Heart left ventricle (tissue), 13 donors: ENCODE data around the gene PRDM15.

Experiments
- POLR2A ChIP-seq, 2 donors: fragments of 450-650 bp; IDR thresholded peaks; one replicate each; pipeline ENCODE4 v1.6.1; 2017; ENCODE audit warnings: antibody characterized with exemption in 2 of 2, mild to moderate bottlenecking in 2 of 2, moderate library complexity in 2 of 2
- TF ChIP-seq, protein P1 (sequence below), 12 donors: fragments of 200-600 bp; sonication (generic) in 4 of 12; IDR thresholded peaks; one replicate each; pipeline versions ENCODE4 v1.5.0 to v1.8.0; 2018 to 2022; ENCODE audit warnings: antibody characterized with exemption in 12 of 12, mild to moderate bottlenecking in 5 of 12
- donor health status: ischemic (EF 13 %, LVEDD 7.1; RV severe dilation, severe dysfunction).
- donor health status: DM: no; HTN: yes; CAD: no.
- donor health status: DM: no; HTN: no; CAD: no.
- donor health status: ischemic (EF 25% LVEDD 6.9; RV normal size, moderate dysfunction).
- donor health status: ischemic (EF 25% LVEDD 5.7; RV mildly dilated, moderate dysfunction).
- donor health status: ischemic (EF 35%, LVEDD 5.7; RV mildly dilated, moderate dysfunction).
- donor health status: nonischemic (EF 11% LVEDD 7.7; RV severe dilation, severe dysfunction).
- donor health status: DM: yes; HTN: yes; CAD: no.
- donor health status: PGD.
- donor health status: ischemic (EF 29% LVEDD 5.4; RV normal size, mild dysfunction).
- donor health status: nonischemic (EF 23%, LVEDD 6.1; RV moderate dilation, normal function).

DNA sequence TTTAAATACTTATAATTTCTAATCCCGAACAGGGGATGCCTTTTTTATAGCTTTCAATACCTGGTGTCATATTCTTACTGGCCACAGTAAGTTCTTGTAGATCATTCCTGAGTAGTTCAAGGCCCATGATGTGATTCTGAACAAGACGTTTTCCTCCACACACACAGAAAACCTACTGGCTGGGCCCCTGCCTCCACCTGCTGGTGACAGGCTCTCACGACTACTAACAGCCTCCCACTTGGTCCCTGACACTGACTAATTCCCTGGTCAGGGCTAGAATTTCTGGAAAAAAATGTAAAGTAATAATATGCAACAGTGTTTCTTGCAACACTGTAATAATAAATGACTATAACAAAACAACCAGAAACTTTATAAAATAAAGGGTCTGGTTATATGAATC lies 61.9 kb downstream of the PRDM15 start:
- TF ChIP-seq, protein P1, sequence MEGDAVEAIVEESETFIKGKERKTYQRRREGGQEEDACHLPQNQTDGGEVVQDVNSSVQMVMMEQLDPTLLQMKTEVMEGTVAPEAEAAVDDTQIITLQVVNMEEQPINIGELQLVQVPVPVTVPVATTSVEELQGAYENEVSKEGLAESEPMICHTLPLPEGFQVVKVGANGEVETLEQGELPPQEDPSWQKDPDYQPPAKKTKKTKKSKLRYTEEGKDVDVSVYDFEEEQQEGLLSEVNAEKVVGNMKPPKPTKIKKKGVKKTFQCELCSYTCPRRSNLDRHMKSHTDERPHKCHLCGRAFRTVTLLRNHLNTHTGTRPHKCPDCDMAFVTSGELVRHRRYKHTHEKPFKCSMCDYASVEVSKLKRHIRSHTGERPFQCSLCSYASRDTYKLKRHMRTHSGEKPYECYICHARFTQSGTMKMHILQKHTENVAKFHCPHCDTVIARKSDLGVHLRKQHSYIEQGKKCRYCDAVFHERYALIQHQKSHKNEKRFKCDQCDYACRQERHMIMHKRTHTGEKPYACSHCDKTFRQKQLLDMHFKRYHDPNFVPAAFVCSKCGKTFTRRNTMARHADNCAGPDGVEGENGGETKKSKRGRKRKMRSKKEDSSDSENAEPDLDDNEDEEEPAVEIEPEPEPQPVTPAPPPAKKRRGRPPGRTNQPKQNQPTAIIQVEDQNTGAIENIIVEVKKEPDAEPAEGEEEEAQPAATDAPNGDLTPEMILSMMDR (IDR thresholded peaks at IDR 0.05), result peak in 10 of 12 donors; percentile 21 to 68 (median 38)
- no peak for TF ChIP-seq POLR2A (IDR thresholded peaks at IDR 0.05)
